Germinal center (tissue), 1 donor: ENCODE results near the gene FLVCR2.

Source experiments
- DNase-seq: peaks from one replicate; pipeline ENCODE4 v3.0.0; 2012; ENCODE audit warnings: mixed read lengths, low spot score

Gene FLVCR2

GRCh38 chr14:75578102-75578785 lies at the start of gene FLVCR2:
Gene FLVCR2 (plus strand): TSS chr14:75578620. CDS start chr14:75578973, 353 bp downstream.
- DNase-seq, result peak; percentile 74

- DNase-seq, result no peak
These were observed 47.2 kb upstream of the FLVCR2 start for GRCh38 chr14:75531256-75531655.

GRCh38 chr14:75531660-75532317 lies 46.6 kb upstream of the FLVCR2 start:
- DNase-seq, result no peak

GRCh38 chr14:75533791-75534555 lies 44.4 kb upstream of the FLVCR2 start:
- no peak for DNase-seq

GRCh38 chr14:75535164-75535898 lies 43.1 kb upstream of the FLVCR2 start:
- no peak for DNase-seq

- no peak for DNase-seq
These were observed 41.3 kb upstream of the FLVCR2 start for GRCh38 chr14:75537071-75537470.

- DNase-seq, result no peak
These were observed 39.3 kb upstream of the FLVCR2 start for GRCh38 chr14:75539162-75539560.

GRCh38 chr14:75539561-75540478 lies 38.6 kb upstream of the FLVCR2 start:
- peak; percentile 73 for DNase-seq

- no peak for DNase-seq
These were observed 38.0 kb upstream of the FLVCR2 start for GRCh38 chr14:75540479-75540851.

GRCh38 chr14:75542588-75543091 lies 35.8 kb upstream of the FLVCR2 start:
- DNase-seq, result peak; percentile 82

- DNase-seq, result no peak
These were observed 35.2 kb upstream of the FLVCR2 start for GRCh38 chr14:75543253-75543652.

- DNase-seq, result no peak
These were observed 34.6 kb upstream of the FLVCR2 start for GRCh38 chr14:75543786-75544185.

GRCh38 chr14:75545907-75546306 lies 32.5 kb upstream of the FLVCR2 start:
- DNase-seq, result no peak

GRCh38 chr14:75547552-75548250 lies 30.7 kb upstream of the FLVCR2 start:
- DNase-seq, result no peak

- no peak for DNase-seq
These were observed 29.9 kb upstream of the FLVCR2 start for GRCh38 chr14:75548544-75548943.

GRCh38 chr14:75549169-75549568 lies 29.3 kb upstream of the FLVCR2 start:
- peak; percentile 60 for DNase-seq

GRCh38 chr14:75551021-75551420 lies 27.4 kb upstream of the FLVCR2 start:
- no peak for DNase-seq

- DNase-seq, result no peak
These were observed 25.3 kb upstream of the FLVCR2 start for GRCh38 chr14:75553157-75553556.

GRCh38 chr14:75553761-75554364 lies 24.6 kb upstream of the FLVCR2 start:
- no peak for DNase-seq

GRCh38 chr14:75554482-75554881 lies 23.9 kb upstream of the FLVCR2 start:
- no peak for DNase-seq
